Kidney (tissue), 14 donors: ENCODE data around the gene ADCK2. TPM values are rescaled to one million over a fixed set of nuclear protein-coding genes. Genes with fewer than 3 reads are reported as not detected.

Experiments
- DNase-seq, 5 donors: peaks; one replicate each; pipeline ENCODE4 v3.0.0-alpha.2; 2013 to 2020
- FAIRE-seq: peaks from 2 replicates; lab custom pipeline; 2012; peaks lifted over from hg19 to GRCh38; lab: Jason Lieb, UNC
- H3K27ac ChIP-seq, 2 donors: one replicate each; pipeline ENCODE4 v1.7.0; 2013; ENCODE audit warnings: low read depth in 2 of 2, low read length in 2 of 2, inconsistent platforms in 1 of 2
- H3K27me3 ChIP-seq: one replicate; pipeline ENCODE4 v1.7.1; 2013; ENCODE audit warnings: low read length, inconsistent platforms; ENCODE audit not compliant: control insufficient read depth, insufficient read depth
- H3K36me3 ChIP-seq, 3 donors: one replicate each; pipeline versions ENCODE4 v1.7.0 to v1.7.1; 2013; ENCODE audit warnings: low read length in 3 of 3, control low read depth in 1 of 3, inconsistent platforms in 1 of 3; ENCODE audit not compliant: insufficient read depth in 3 of 3, control insufficient read depth in 2 of 3
- H3K4me1 ChIP-seq, 3 donors: one replicate each; pipeline versions ENCODE4 v1.7.0 to v1.7.1; 2013; ENCODE audit warnings: low read length in 3 of 3, inconsistent platforms in 1 of 3, low read depth in 1 of 3; ENCODE audit not compliant: control insufficient read depth in 2 of 3, insufficient read depth in 2 of 3
- H3K4me3 ChIP-seq, 3 donors: one replicate each; pipeline versions ENCODE4 v1.7.0 to v1.8.1; 2013; ENCODE audit warnings: low read length in 3 of 3, control low read depth in 1 of 3, inconsistent platforms in 1 of 3
- H3K9ac ChIP-seq, 3 donors: one replicate each; pipeline versions ENCODE4 v1.7.0 to v1.7.1; 2013; ENCODE audit warnings: low read length in 3 of 3, control low read depth in 1 of 3, inconsistent platforms in 1 of 3
- H3K9me3 ChIP-seq, 3 donors: one replicate each; pipeline versions ENCODE4 v1.7.0 to v1.7.1; 2013; ENCODE audit warnings: low read length in 3 of 3, control low read depth in 1 of 3, inconsistent platforms in 1 of 3; ENCODE audit not compliant: control insufficient read depth in 2 of 3, insufficient read depth in 1 of 3
- intact Hi-C: fragments of 100-400 bp; cut with DNase I; formaldehyde crosslinking; loops from one replicate; pipeline ENCODE4 v1.11.1; 2022
- polyA plus RNA-seq: library from polyadenylated mRNA; stranded (reverse); fragments of 350-450 nt; fragmentation: Illumina TruSeq; extraction: RNeasy Lipid Tissue Mini Kit (QIAGEN cat#74804); gene quantifications from one replicate; pipeline ENCODE4 v1.2.3, GENCODE V29; 2014; ENCODE audit warnings: low read depth, low replicate concordance; ENCODE audit not compliant: insufficient read depth
- total RNA-seq: library from RNA; stranded (reverse); fragmentation: NEBNext Ultra II Directional; extraction: Animal tissue kit (Norgen Biotek cat#: 25700); gene quantifications from one replicate; pipeline ENCODE4 v1.2.1, GENCODE V29; 2021
- TF ChIP-seq, protein P1 (sequence below): IDR thresholded peaks from 3 replicates; pipeline ENCODE4 v1.5.1; 2012; ENCODE audit warnings: mild to moderate bottlenecking, moderate library complexity, borderline replicate concordance; ENCODE audit not compliant: insufficient read depth; ENCODE audit errors: extremely low read depth
- donor health status: control.
- donor health status: control.
- donor health status: control.
- donor health status: control.
- donor health status: control.
- donor health status: DM: yes; HTN: yes; CAD: no.
- donor health status: Normal renal cell carcinoma (clear cell type).

Gene ADCK2
- total and polyA plus RNA-seq, 2 donors from 2014 or later, result 18.7 to 18.8 TPM

DNA sequence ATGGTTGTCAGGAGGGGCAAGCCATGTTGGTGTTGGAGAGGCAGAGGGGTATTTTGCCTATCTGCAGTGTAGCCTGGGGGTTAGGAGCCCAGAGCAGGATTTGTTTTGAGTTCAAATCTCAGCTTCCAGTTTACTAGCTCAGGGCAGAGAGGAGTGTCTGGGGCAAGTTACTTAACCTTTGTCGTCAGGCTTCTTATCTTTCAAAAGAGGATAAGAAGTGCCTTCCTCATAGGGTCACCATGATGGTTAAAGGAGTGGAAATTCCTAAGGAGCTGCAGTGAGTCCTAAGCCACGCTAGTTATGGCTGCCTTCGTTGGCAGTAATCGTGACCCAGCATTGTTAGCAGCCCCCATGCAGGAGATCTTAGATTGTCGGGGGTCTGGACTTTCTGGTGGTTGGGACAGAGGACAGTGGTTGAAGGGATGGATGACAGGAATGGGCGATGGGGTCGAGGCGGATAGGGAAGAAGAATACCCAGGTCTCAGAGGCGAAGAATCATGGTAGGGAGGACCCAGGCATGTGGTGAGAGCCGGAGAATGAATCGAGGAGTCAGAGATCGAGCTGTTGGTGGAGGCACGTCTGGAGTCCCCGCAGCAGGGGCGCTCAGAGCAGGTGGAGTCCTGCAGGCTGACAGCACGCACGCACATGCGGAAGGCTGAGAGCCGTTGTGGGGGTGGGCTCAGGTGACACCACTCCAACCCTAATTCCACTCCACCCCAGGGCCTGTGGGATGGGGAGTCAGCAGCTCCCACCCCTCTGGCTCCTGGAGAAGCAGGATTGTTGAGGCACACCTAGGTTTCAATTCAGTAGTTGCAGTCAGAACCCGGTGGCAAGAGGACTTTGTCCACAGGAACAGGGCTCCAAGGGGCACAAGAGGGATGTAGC, 11.6 kb downstream of the ADCK2 start:
- H3K4me3 ChIP-seq, result no peak overlapping the region
- intact Hi-C loops, result no loop called here
- no peak overlapping the region for H3K9ac ChIP-seq
- FAIRE-seq, result no peak
- H3K27me3 ChIP-seq, result no peaks in the 10 kb centered on the region
- peaks cover 0 to 5% (median 0%) of the 10 kb centered on the region in 3 donors for H3K36me3 ChIP-seq
- H3K4me1 ChIP-seq, result no peaks in the 10 kb centered on the region
- TF ChIP-seq, protein P1, sequence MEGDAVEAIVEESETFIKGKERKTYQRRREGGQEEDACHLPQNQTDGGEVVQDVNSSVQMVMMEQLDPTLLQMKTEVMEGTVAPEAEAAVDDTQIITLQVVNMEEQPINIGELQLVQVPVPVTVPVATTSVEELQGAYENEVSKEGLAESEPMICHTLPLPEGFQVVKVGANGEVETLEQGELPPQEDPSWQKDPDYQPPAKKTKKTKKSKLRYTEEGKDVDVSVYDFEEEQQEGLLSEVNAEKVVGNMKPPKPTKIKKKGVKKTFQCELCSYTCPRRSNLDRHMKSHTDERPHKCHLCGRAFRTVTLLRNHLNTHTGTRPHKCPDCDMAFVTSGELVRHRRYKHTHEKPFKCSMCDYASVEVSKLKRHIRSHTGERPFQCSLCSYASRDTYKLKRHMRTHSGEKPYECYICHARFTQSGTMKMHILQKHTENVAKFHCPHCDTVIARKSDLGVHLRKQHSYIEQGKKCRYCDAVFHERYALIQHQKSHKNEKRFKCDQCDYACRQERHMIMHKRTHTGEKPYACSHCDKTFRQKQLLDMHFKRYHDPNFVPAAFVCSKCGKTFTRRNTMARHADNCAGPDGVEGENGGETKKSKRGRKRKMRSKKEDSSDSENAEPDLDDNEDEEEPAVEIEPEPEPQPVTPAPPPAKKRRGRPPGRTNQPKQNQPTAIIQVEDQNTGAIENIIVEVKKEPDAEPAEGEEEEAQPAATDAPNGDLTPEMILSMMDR, result no peak
- H3K9me3 ChIP-seq, result no peaks in the 10 kb centered on the region
- peak in 1 of 5 donors; percentile 71 for DNase-seq
- no peak overlapping the region for H3K27ac ChIP-seq

DNA sequence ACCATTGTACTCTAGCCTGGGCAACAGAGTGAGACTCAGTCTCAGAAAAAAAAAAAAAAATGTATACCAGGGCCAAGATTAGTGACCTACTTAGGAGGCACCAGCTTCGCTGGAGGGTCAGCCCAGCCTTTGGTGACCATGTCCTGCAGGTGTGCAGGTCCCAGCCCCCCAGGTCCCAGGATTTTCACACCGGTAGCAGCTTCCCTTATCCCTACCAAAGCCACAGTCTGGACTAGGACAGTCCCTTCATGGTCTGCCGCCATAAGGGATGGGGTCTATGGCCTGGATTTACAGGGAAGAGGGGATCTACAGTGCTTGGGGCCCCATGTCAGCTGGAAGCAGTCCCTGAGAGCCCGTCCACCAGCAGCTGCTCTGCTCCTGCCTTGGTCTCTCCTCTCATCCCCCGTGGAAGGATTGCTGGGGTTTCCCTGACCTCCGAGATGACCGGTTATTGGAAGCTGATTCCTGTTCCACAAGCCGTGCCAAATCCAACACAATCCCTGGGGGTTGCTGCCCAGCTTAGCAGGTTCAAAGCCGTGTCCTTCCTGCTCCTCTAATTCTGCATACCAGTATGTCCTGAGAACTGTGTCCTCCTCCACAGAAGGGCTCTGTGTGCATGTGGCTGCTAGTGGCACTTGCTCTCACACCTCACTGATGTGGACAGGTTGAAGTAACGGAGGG, 12.8 kb downstream of the ADCK2 start:
- Histone ChIP-seq H3K9ac (no peak overlapping the region), H3K4me3 (no peak overlapping the region), H3K4me1 (no peaks in the 10 kb centered on the region), H3K36me3 (peaks cover 0 to 5% (median 0%) of the 10 kb centered on the region in 3 donors), H3K27me3 (no peaks in the 10 kb centered on the region), H3K27ac (no peak overlapping the region), H3K9me3 (no peaks in the 10 kb centered on the region)
- intact Hi-C loops, result no loop called here
- FAIRE-seq, result no peak
- DNase-seq, result no peak
- TF ChIP-seq, protein P1, result no peak

DNA sequence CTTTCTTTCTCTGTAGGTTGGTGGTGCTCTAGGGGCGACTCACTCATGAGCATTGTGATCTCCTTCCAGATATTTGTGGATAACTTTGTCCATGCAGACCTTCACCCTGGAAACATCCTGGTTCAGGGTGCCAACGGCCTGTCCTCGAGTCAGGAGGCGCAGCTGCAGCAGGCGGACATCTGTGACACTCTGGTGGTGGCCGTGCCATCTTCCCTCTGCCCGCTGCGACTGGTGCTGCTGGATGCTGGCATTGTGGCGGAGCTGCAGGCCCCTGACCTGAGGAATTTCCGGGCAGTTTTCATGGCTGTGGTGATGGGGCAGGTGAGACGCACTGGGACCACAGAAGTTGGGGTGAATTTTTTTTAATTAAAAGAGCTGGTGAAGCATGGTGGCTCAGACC, 14.2 kb downstream of the ADCK2 start:
- FAIRE-seq, result no peak
- intact Hi-C loops, result no loop called here

More for the DNA sequence above, 14.2 kb downstream of the ADCK2 start:
- H3K4me3 ChIP-seq, result no peak overlapping the region
- H3K36me3 ChIP-seq, result no peaks in the 10 kb centered on the region
- no peaks in the 10 kb centered on the region for H3K4me1 ChIP-seq
- no peak overlapping the region for H3K27ac ChIP-seq
- no peaks in the 10 kb centered on the region for H3K9me3 ChIP-seq
- H3K27me3 ChIP-seq, result no peaks in the 10 kb centered on the region
- no peak overlapping the region for H3K9ac ChIP-seq
- TF ChIP-seq, protein P1, result no peak
- peak in 1 of 5 donors; percentile 55 for DNase-seq
